Forelimb muscle (tissue), 1 donor: ENCODE results near the gene CLDN7. TPM values are rescaled to one million over a fixed set of nuclear protein-coding genes. Genes with fewer than 3 reads are reported as not detected.
"Not testable (repeated sequence)": the region's sequence is repeated elsewhere in the genome, so short reads cannot be mapped to it uniquely, and the experiment has no call there.

Experiments
- DNase-seq: peaks from one replicate; pipeline ENCODE4 v3.0.0-alpha.2; 2013; ENCODE audit warnings: low read depth
- polyA plus RNA-seq: library from polyadenylated mRNA; unstranded; fragments of 120-200 nt; gene quantifications from one replicate; pipeline ENCODE4 v1.2.1, GENCODE V29; 2013; ENCODE audit not compliant: insufficient read length

Gene CLDN7
- polyA plus RNA-seq, 1 donor = 0.99 TPM

DNA sequence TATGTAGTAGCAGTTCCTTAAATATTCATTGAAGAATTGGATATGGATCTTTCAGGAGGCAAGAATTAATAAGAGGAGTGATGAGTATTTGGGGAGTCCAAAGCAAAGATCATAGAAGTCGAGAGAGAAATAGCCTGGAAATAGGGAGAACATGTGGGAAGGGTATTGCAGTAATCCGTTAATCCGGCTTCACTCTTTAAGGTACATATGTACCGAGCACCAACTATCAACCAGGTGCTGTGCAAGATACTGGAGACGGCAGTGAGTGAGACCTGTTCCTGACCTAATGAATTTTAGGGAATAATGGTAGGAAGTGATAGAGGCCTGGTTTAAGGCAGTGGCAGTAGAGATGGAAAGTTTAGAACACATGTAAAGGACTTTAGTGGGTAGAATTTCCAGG lies 9.2 kb downstream of the CLDN7 start:
- DNase-seq = no peak

GRCh38 chr17:7252176-7253043 lies 9.9 kb downstream of the CLDN7 start, which contains the start of gene ELP5:
TSS of gene ELP5 (plus strand) at chr17:7252215. CDS start at chr17:7252551, 336 bp downstream.
- DNase-seq = peak; percentile 78

GRCh38 chr17:7251661-7252175 lies 10.6 kb downstream of the CLDN7 start, which contains the start of gene CTDNEP1:
TSS of gene CTDNEP1 (minus strand) at chr17:7251734. CDS start at chr17:7251296, 438 bp downstream.
- DNase-seq = peak; percentile 99

- no peak for DNase-seq
Observed at GRCh38 chr17:7250695-7251627, 11.3 kb downstream of the CLDN7 start.

GRCh38 chr17:7249830-7250229 lies 12.4 kb downstream of the CLDN7 start:
- no peak for DNase-seq

- no peak for DNase-seq
Observed at GRCh38 chr17:7249214-7249613, 13.1 kb downstream of the CLDN7 start.

DNA sequence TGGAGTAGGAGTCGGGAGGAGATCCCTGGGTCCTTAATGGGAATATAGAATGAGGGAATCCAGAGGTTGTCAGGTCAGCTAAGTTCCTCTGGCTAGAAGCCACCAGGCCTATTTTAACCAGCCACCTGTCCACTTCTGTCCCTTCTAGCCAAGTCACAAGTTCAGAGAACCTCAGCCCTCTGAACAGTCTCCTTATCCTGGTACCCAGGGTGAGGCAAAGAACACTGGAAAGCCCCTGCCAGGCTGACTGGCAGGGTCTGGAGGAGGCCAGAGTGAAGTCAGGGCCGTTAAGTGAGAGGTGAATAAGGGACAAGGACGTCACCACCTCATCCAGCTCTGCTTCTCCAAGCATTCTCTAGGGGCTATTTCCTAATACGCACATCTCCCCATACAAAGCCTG lies 13.5 kb downstream of the CLDN7 start:
- no peak for DNase-seq

- DNase-seq = no peak
Observed at GRCh38 chr17:7246779-7247178, 15.5 kb downstream of the CLDN7 start.

DNA sequence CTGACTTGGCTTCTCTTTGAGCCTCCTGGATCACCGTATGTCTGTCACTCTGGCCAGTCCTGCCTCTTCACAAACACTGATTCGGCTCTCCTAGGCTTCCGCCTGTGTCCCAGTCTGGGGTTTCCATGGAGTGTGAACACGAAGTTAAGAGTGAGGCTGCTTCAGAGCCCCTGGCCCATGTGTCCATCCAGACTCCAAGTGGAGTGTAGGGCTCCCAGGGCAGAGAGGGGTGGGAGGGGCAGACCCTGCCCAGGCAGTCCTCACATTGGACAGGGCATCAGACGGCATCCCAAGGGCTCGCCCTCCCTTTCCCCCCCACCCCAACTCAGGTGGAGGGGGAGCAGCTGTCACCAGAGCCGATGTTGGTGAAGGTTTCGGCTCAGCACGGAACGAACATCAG lies 18.4 kb downstream of the CLDN7 start:
- DNase-seq = not testable (repeated sequence)

DNA sequence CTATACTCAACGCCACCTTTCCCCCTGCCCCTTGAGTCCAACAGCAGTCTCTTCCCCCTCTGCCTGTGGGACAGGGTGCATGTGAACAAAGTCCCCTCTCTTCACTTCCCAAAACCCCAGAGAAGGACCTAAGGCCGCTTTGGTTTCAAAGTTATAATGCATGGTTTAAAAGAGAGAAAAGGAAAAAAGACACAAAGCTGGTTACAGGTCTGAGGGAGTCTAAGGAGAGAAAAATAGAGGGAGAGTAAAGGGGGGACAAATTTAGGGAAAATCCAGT lies 18.9 kb downstream of the CLDN7 start:
- no peak for DNase-seq

GRCh38 chr17:7242717-7243452 lies 19.4 kb downstream of the CLDN7 start:
- peak; percentile 91 for DNase-seq

DNA sequence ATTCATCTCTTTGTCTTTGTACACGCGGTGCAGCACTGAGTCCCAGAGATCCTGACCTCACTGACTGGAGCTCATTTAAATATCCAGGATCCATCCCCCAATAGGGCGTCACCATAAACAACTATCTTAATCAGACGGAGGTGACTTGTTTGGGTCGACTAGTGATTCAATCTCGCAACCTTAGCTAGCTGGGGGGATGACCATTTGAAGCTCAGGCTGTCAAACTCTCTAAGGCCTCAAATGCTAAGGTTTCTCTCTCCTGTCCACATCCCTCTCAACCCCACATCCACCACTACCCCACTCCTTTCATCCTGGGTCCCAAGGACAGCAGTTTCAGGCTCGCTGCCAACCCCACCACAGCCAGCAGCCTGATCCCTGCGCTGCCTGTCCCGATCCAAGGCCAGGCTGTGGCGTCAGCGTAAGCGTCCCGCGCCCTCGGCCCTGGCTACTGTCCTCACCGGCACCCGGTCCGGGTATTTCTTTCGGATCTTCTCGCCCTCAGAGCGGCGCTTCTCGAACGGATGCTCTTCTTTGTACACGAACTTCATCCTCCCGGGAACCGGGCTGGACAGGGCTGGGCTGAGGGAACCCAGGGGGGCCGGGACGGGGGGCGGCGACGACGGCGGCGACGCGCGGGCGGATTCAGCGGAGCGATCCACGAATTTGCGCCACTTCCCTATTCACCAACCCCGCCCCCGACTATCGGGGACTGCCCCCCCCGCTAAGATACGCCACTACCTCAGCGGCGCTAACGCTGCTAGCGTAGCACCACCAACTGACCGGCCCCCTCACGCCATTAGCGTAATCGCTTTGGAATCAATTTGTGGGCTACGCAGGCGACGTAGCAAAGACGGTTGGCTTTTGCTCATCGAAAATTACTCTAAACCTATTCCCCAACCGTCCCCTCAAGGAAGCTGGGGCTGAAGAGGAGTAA lies 20.2 kb downstream of the CLDN7 start, which contains the start of gene GABARAP:
Gene GABARAP (minus strand): TSS at position 667 of the 934 bp plus-strand sequence. CDS start 119 bp downstream, at position 548.
- peak; percentile 86 for DNase-seq

- DNase-seq = no peak
Observed at GRCh38 chr17:7241090-7241733, 21.1 kb downstream of the CLDN7 start.

GRCh38 chr17:7240375-7240774 lies 21.9 kb downstream of the CLDN7 start:
- DNase-seq = no peak

GRCh38 chr17:7239091-7240027 lies 22.9 kb downstream of the CLDN7 start, which contains the start of gene PHF23:
TSS of gene PHF23 (minus strand) at chr17:7239457. CDS start at chr17:7239279, 178 bp downstream.
- peak; percentile 100 for DNase-seq

GRCh38 chr17:7238420-7239090 lies 23.7 kb downstream of the CLDN7 start:
- DNase-seq = no peak

GRCh38 chr17:7237761-7238419 lies 24.4 kb downstream of the CLDN7 start:
- no peak for DNase-seq
